Stimulated activated CD8-positive, alpha-beta memory T cell treated with anti-CD3 and anti-CD28 coated beads, Interleukin-2, amount 100 ng/mL, for 48 hours (primary cell): ENCODE results near the gene TTI1.
"Not testable (repeated sequence)": the region's sequence is repeated elsewhere in the genome, so short reads cannot be mapped to it uniquely, and the experiment has no call there.

Experiments
- DNase-seq, 2 donors: peaks; one replicate each; pipeline ENCODE4 v3.0.0-alpha.2; 2020; ENCODE audit warnings: low read depth in 2 of 2

Gene TTI1

GRCh38 chr20:38009416-38009815 is 23.8 kb downstream of the TTI1 start:
- DNase-seq = not testable (repeated sequence)

- DNase-seq = no peak
Measured at GRCh38 chr20:38008233-38008944, 24.9 kb downstream of the TTI1 start.

- no peak for DNase-seq
Measured at GRCh38 chr20:38007526-38007925, 25.7 kb downstream of the TTI1 start.

- no peak for DNase-seq
Measured at GRCh38 chr20:38005903-38006302, 27.4 kb downstream of the TTI1 start.

GRCh38 chr20:38004416-38004815 is 28.8 kb downstream of the TTI1 start:
- no peak for DNase-seq

- no peak for DNase-seq
Measured at GRCh38 chr20:38002422-38002821, 30.8 kb downstream of the TTI1 start.

- DNase-seq = no peak
Measured at GRCh38 chr20:38001981-38002380, 31.3 kb downstream of the TTI1 start.

- DNase-seq = no peak
Measured at GRCh38 chr20:38001173-38001875, 31.9 kb downstream of the TTI1 start.

GRCh38 chr20:38000293-38000692 is 33.0 kb downstream of the TTI1 start:
- no peak for DNase-seq

GRCh38 chr20:37999526-38000263 is 33.6 kb downstream of the TTI1 start:
- no peak for DNase-seq

- DNase-seq = no peak
Measured at GRCh38 chr20:37997516-37997915, 35.7 kb downstream of the TTI1 start.

GRCh38 chr20:37995856-37996605 is 37.2 kb downstream of the TTI1 start:
- DNase-seq = no peak

GRCh38 chr20:37994512-37994911 is 38.7 kb downstream of the TTI1 start:
- DNase-seq = no peak

- DNase-seq = no peak
Measured at GRCh38 chr20:37992802-37993409, 40.4 kb downstream of the TTI1 start.

- DNase-seq = no peak
Measured at GRCh38 chr20:37991908-37992307, 41.3 kb downstream of the TTI1 start.

- DNase-seq = no peak
Measured at GRCh38 chr20:37991157-37991866, 41.9 kb downstream of the TTI1 start.

GRCh38 chr20:37990571-37991151 is 42.6 kb downstream of the TTI1 start:
- peak; percentile 44 to 68 for DNase-seq

GRCh38 chr20:37989601-37990295 is 43.5 kb downstream of the TTI1 start:
- no peak for DNase-seq

GRCh38 chr20:37988306-37988954 is 44.8 kb downstream of the TTI1 start:
- no peak for DNase-seq
